Measurements from ENCODE around the gene RAI1.
A peak's percentile ranks its signal among the peaks of the same experiment; 100 is the strongest.

Gene RAI1

GRCh38 chr17:17766744-17767120 lies 85.5 kb downstream of the RAI1 start:
- Histone ChIP-seq H3K27ac (ENCODE audit: low read depth, low read length) (no peak overlapping the region), H3K9ac (ENCODE audit: low read depth in 1 of 2, low read length in 2 of 2) (no peak overlapping the region), H3K4me3 (ENCODE audit: low read depth in 1 of 2, low read length in 2 of 2) (no peak overlapping the region), H3K4me1 (ENCODE audit: control insufficient read depth in 1 of 2, insufficient read depth in 2 of 2, low read length in 2 of 2) (peaks cover 6 to 16% of the 10 kb centered on the region in 2 donors), H3K36me3 (ENCODE audit: control insufficient read depth in 1 of 2, insufficient read depth in 2 of 2, low read length in 2 of 2) (peaks cover 0 to 2% of the 10 kb centered on the region in 2 donors), H3K9me3 (ENCODE audit: control insufficient read depth in 1 of 2, low read length in 2 of 2) (no peaks in the 10 kb centered on the region), H3K27me3 (ENCODE audit: control insufficient read depth in 1 of 2, insufficient read depth in 2 of 2, low read length in 2 of 2) (no peaks in the 10 kb centered on the region)

GRCh38 chr17:17767154-17767869 lies 86.1 kb downstream of the RAI1 start:
- Histone ChIP-seq H3K9me3 (ENCODE audit: control insufficient read depth in 1 of 2, low read length in 2 of 2) (no peaks in the 10 kb centered on the region), H3K36me3 (ENCODE audit: control insufficient read depth in 1 of 2, insufficient read depth in 2 of 2, low read length in 2 of 2) (peaks cover 0 to 2% of the 10 kb centered on the region in 2 donors), H3K27me3 (ENCODE audit: control insufficient read depth in 1 of 2, insufficient read depth in 2 of 2, low read length in 2 of 2) (no peaks in the 10 kb centered on the region), H3K4me1 (ENCODE audit: control insufficient read depth in 1 of 2, insufficient read depth in 2 of 2, low read length in 2 of 2) (peaks cover 6 to 16% of the 10 kb centered on the region in 2 donors), H3K27ac (ENCODE audit: low read depth, low read length) (no peak overlapping the region), H3K9ac (ENCODE audit: low read depth in 1 of 2, low read length in 2 of 2) (no peak overlapping the region), H3K4me3 (ENCODE audit: low read depth in 1 of 2, low read length in 2 of 2) (no peak overlapping the region)

GRCh38 chr17:17767887-17768418 lies 86.7 kb downstream of the RAI1 start:
- H3K9ac ChIP-seq (ENCODE audit: low read depth in 1 of 2, low read length in 2 of 2): no peak overlapping the region
- no peaks in the 10 kb centered on the region for H3K9me3 ChIP-seq (ENCODE audit: control insufficient read depth in 1 of 2, low read length in 2 of 2)
- no peaks in the 10 kb centered on the region for H3K27me3 ChIP-seq (ENCODE audit: control insufficient read depth in 1 of 2, insufficient read depth in 2 of 2, low read length in 2 of 2)
- H3K36me3 ChIP-seq (ENCODE audit: control insufficient read depth in 1 of 2, insufficient read depth in 2 of 2, low read length in 2 of 2): peaks cover 0 to 2% of the 10 kb centered on the region in 2 donors
- H3K4me3 ChIP-seq (ENCODE audit: low read depth in 1 of 2, low read length in 2 of 2): no peak overlapping the region
- H3K27ac ChIP-seq (ENCODE audit: low read depth, low read length): no peak overlapping the region
- peaks cover 6 to 16% of the 10 kb centered on the region in 2 donors for H3K4me1 ChIP-seq (ENCODE audit: control insufficient read depth in 1 of 2, insufficient read depth in 2 of 2, low read length in 2 of 2)

GRCh38 chr17:17768424-17769088 lies 87.3 kb downstream of the RAI1 start:
- H3K9ac ChIP-seq (ENCODE audit: low read depth in 1 of 2, low read length in 2 of 2): no peak overlapping the region
- peaks cover 0 to 2% of the 10 kb centered on the region in 2 donors for H3K36me3 ChIP-seq (ENCODE audit: control insufficient read depth in 1 of 2, insufficient read depth in 2 of 2, low read length in 2 of 2)
- peaks cover 6 to 16% of the 10 kb centered on the region in 2 donors for H3K4me1 ChIP-seq (ENCODE audit: control insufficient read depth in 1 of 2, insufficient read depth in 2 of 2, low read length in 2 of 2)
- no peak overlapping the region for H3K4me3 ChIP-seq (ENCODE audit: low read depth in 1 of 2, low read length in 2 of 2)
- H3K27me3 ChIP-seq (ENCODE audit: control insufficient read depth in 1 of 2, insufficient read depth in 2 of 2, low read length in 2 of 2): no peaks in the 10 kb centered on the region
- no peaks in the 10 kb centered on the region for H3K9me3 ChIP-seq (ENCODE audit: control insufficient read depth in 1 of 2, low read length in 2 of 2)
- no peak overlapping the region for H3K27ac ChIP-seq (ENCODE audit: low read depth, low read length)

GRCh38 chr17:17769869-17770631 lies 88.8 kb downstream of the RAI1 start:
- H3K27me3 ChIP-seq (ENCODE audit: control insufficient read depth in 1 of 2, insufficient read depth in 2 of 2, low read length in 2 of 2): no peaks in the 10 kb centered on the region
- no peak overlapping the region for H3K27ac ChIP-seq (ENCODE audit: low read depth, low read length)
- H3K36me3 ChIP-seq (ENCODE audit: control insufficient read depth in 1 of 2, insufficient read depth in 2 of 2, low read length in 2 of 2): peaks cover 0 to 2% of the 10 kb centered on the region in 2 donors
- no peak overlapping the region for H3K4me3 ChIP-seq (ENCODE audit: low read depth in 1 of 2, low read length in 2 of 2)
- peaks cover 12 to 16% of the 10 kb centered on the region in 2 donors for H3K4me1 ChIP-seq (ENCODE audit: control insufficient read depth in 1 of 2, insufficient read depth in 2 of 2, low read length in 2 of 2)
- H3K9ac ChIP-seq (ENCODE audit: low read depth in 1 of 2, low read length in 2 of 2): no peak overlapping the region
- H3K9me3 ChIP-seq (ENCODE audit: control insufficient read depth in 1 of 2, low read length in 2 of 2): no peaks in the 10 kb centered on the region

- Histone ChIP-seq H3K27ac (ENCODE audit: low read depth, low read length) (no peak overlapping the region), H3K9me3 (ENCODE audit: control insufficient read depth in 1 of 2, low read length in 2 of 2) (no peaks in the 10 kb centered on the region), H3K36me3 (ENCODE audit: control insufficient read depth in 1 of 2, insufficient read depth in 2 of 2, low read length in 2 of 2) (peaks cover 0 to 2% of the 10 kb centered on the region in 2 donors), H3K9ac (ENCODE audit: low read depth in 1 of 2, low read length in 2 of 2) (no peak overlapping the region), H3K4me3 (ENCODE audit: low read depth in 1 of 2, low read length in 2 of 2) (no peak overlapping the region), H3K27me3 (ENCODE audit: control insufficient read depth in 1 of 2, insufficient read depth in 2 of 2, low read length in 2 of 2) (no peaks in the 10 kb centered on the region), H3K4me1 (ENCODE audit: control insufficient read depth in 1 of 2, insufficient read depth in 2 of 2, low read length in 2 of 2) (peaks cover 12 to 16% of the 10 kb centered on the region in 2 donors)
Measured at GRCh38 chr17:17770632-17771044, 89.4 kb downstream of the RAI1 start.

- H3K27ac ChIP-seq (ENCODE audit: low read depth, low read length): no peak overlapping the region
Measured at GRCh38 chr17:17771498-17772201, 90.4 kb downstream of the RAI1 start.

GRCh38 chr17:17772231-17772630 lies 91.0 kb downstream of the RAI1 start:
- no peaks in the 10 kb centered on the region for H3K36me3 ChIP-seq (ENCODE audit: control insufficient read depth in 1 of 2, insufficient read depth in 2 of 2, low read length in 2 of 2)
- H3K9me3 ChIP-seq (ENCODE audit: control insufficient read depth in 1 of 2, low read length in 2 of 2): no peaks in the 10 kb centered on the region
- peaks cover 6 to 8% of the 10 kb centered on the region in 2 donors for H3K4me1 ChIP-seq (ENCODE audit: control insufficient read depth in 1 of 2, insufficient read depth in 2 of 2, low read length in 2 of 2)
- H3K4me3 ChIP-seq (ENCODE audit: low read depth in 1 of 2, low read length in 2 of 2): no peak overlapping the region
- no peak overlapping the region for H3K9ac ChIP-seq (ENCODE audit: low read depth in 1 of 2, low read length in 2 of 2)
- no peaks in the 10 kb centered on the region for H3K27me3 ChIP-seq (ENCODE audit: control insufficient read depth in 1 of 2, insufficient read depth in 2 of 2, low read length in 2 of 2)
- no peak overlapping the region for H3K27ac ChIP-seq (ENCODE audit: low read depth, low read length)

More at GRCh38 chr17:17771498-17772201, 90.4 kb downstream of the RAI1 start:
- no peaks in the 10 kb centered on the region for H3K36me3 ChIP-seq (ENCODE audit: control insufficient read depth in 1 of 2, insufficient read depth in 2 of 2, low read length in 2 of 2)
- peaks cover 6 to 14% of the 10 kb centered on the region in 2 donors for H3K4me1 ChIP-seq (ENCODE audit: control insufficient read depth in 1 of 2, insufficient read depth in 2 of 2, low read length in 2 of 2)
- H3K9ac ChIP-seq (ENCODE audit: low read depth in 1 of 2, low read length in 2 of 2): no peak overlapping the region
- no peak overlapping the region for H3K4me3 ChIP-seq (ENCODE audit: low read depth in 1 of 2, low read length in 2 of 2)
- no peaks in the 10 kb centered on the region for H3K9me3 ChIP-seq (ENCODE audit: control insufficient read depth in 1 of 2, low read length in 2 of 2)
- H3K27me3 ChIP-seq (ENCODE audit: control insufficient read depth in 1 of 2, insufficient read depth in 2 of 2, low read length in 2 of 2): no peaks in the 10 kb centered on the region

- no peaks in the 10 kb centered on the region for H3K36me3 ChIP-seq (ENCODE audit: control insufficient read depth in 1 of 2, insufficient read depth in 2 of 2, low read length in 2 of 2)
- no peaks in the 10 kb centered on the region for H3K27me3 ChIP-seq (ENCODE audit: control insufficient read depth in 1 of 2, insufficient read depth in 2 of 2, low read length in 2 of 2)
- H3K4me1 ChIP-seq (ENCODE audit: control insufficient read depth in 1 of 2, insufficient read depth in 2 of 2, low read length in 2 of 2): peaks cover 3 to 7% of the 10 kb centered on the region in 2 donors
- no peak overlapping the region for H3K4me3 ChIP-seq (ENCODE audit: low read depth in 1 of 2, low read length in 2 of 2)
- no peak overlapping the region for H3K27ac ChIP-seq (ENCODE audit: low read depth, low read length)
- H3K9ac ChIP-seq (ENCODE audit: low read depth in 1 of 2, low read length in 2 of 2): peak overlapping the region in 1 of 2 donors; percentile 11
- no peaks in the 10 kb centered on the region for H3K9me3 ChIP-seq (ENCODE audit: control insufficient read depth in 1 of 2, low read length in 2 of 2)
Measured at GRCh38 chr17:17774009-17774881, 93.0 kb downstream of the RAI1 start.

All from duodenal mucosa (tissue), 2 donors.